Stimulated activated CD4-positive, alpha-beta T cell treated with anti-CD3 and anti-CD28 coated beads, Interleukin-15, amount 100 ng/mL, for 1 hour (primary cell): ENCODE results near the gene PACS1.
"Not testable (repeated sequence)": the region's sequence is repeated elsewhere in the genome, so short reads cannot be mapped to it uniquely, and the experiment has no call there.

ENCODE experiments used
- DNase-seq, 2 donors: peaks; one replicate each; pipeline ENCODE4 v3.0.0-alpha.2; 2020; ENCODE audit warnings: low read depth in 1 of 2, low spot score in 1 of 2

PACS1 gene

GRCh38 chr11:66242095-66242765 is 172.2 kb downstream of the PACS1 start:
- DNase-seq, result no peak

GRCh38 chr11:66243782-66244535 is 173.9 kb downstream of the PACS1 start:
- DNase-seq, result no peak

GRCh38 chr11:66247295-66247694 is 177.2 kb downstream of the PACS1 start:
- no peak for DNase-seq

GRCh38 chr11:66247801-66248200 is 177.7 kb downstream of the PACS1 start:
- no peak for DNase-seq

- no peak for DNase-seq
Observed at GRCh38 chr11:66248903-66249302, 178.8 kb downstream of the PACS1 start.

- DNase-seq, result no peak
Observed at GRCh38 chr11:66251809-66252208, 181.7 kb downstream of the PACS1 start.

- not testable (repeated sequence) for DNase-seq
Observed at GRCh38 chr11:66253081-66253480, 183.0 kb downstream of the PACS1 start.

GRCh38 chr11:66258473-66258893 is 188.4 kb downstream of the PACS1 start:
- no peak for DNase-seq

GRCh38 chr11:66259225-66259624 is 189.2 kb downstream of the PACS1 start:
- DNase-seq, result no peak

GRCh38 chr11:66259956-66260355 is 189.9 kb downstream of the PACS1 start:
- no peak for DNase-seq

GRCh38 chr11:66261578-66261977 is 191.5 kb downstream of the PACS1 start:
- no peak for DNase-seq

- DNase-seq, result no peak
Observed at GRCh38 chr11:66262191-66262590, 192.1 kb downstream of the PACS1 start.

- no peak for DNase-seq
Observed at GRCh38 chr11:66262696-66263095, 192.6 kb downstream of the PACS1 start.

- DNase-seq, result no peak
Observed at GRCh38 chr11:66263231-66263630, 193.2 kb downstream of the PACS1 start.

- DNase-seq, result no peak
Observed at GRCh38 chr11:66263785-66264184, 193.7 kb downstream of the PACS1 start.

GRCh38 chr11:66264383-66264782 is 194.3 kb downstream of the PACS1 start:
- no peak for DNase-seq

- no peak for DNase-seq
Observed at GRCh38 chr11:66264914-66265313, 194.8 kb downstream of the PACS1 start.

- no peak for DNase-seq
Observed at GRCh38 chr11:66265531-66266377, 195.7 kb downstream of the PACS1 start.

- DNase-seq, result no peak
Observed at GRCh38 chr11:66266378-66267038, 196.4 kb downstream of the PACS1 start.

- DNase-seq, result no peak
Observed at GRCh38 chr11:66267039-66267378, 196.9 kb downstream of the PACS1 start.
